HepG2 (cell line): Measurements from ENCODE around the gene HSD3B7. TPM values are rescaled to one million over a fixed set of nuclear protein-coding genes. Genes with fewer than 3 reads are reported as not detected.
A peak's percentile ranks its signal among the peaks of the same experiment; 100 is the strongest.

Source experiments
- GZF1 ChIP-seq: sonication (generic); formaldehyde crosslinking; IDR thresholded peaks from 2 replicates; pipeline ENCODE4 v1.5.1; 2020; ENCODE audit warnings: mild to moderate bottlenecking, missing genetic modification reagents
- MEIS2 ChIP-seq: sonication (generic); formaldehyde crosslinking; IDR thresholded peaks from 2 replicates; pipeline ENCODE4 v1.9.0; 2021; ENCODE audit warnings: mild to moderate bottlenecking, missing genetic modification reagents
- PTBP1 ChIP-seq: fragments of 200-400 bp; formaldehyde crosslinking; IDR thresholded peaks from 2 replicates; pipeline ENCODE4 v1.6.1; 2018; ENCODE audit warnings: low read length, low read depth; ENCODE audit not compliant: poor library complexity, severe bottlenecking
- SETDB1 ChIP-seq: sonication (generic); formaldehyde crosslinking; IDR thresholded peaks from 2 replicates; pipeline ENCODE4 v1.5.1; 2020; ENCODE audit warnings: missing genetic modification reagents, mild to moderate bottlenecking, borderline replicate concordance
- TBP ChIP-seq: sonication (generic); formaldehyde crosslinking; IDR thresholded peaks from 2 replicates; pipeline ENCODE4 v1.5.0; 2020; ENCODE audit warnings: missing genetic modification reagents
- TP53 ChIP-seq: sonication (generic); formaldehyde crosslinking; conservative IDR thresholded peaks from 2 replicates; pipeline ENCODE4 v1.4.0; 2020; ENCODE audit warnings: missing genetic modification reagents
- ZNF138 ChIP-seq: sonication (generic); formaldehyde crosslinking; IDR thresholded peaks from 2 replicates; pipeline ENCODE4 v1.5.0; 2020; ENCODE audit warnings: mild to moderate bottlenecking, low read depth, missing genetic modification reagents
- ZNF160 ChIP-seq: sonication (generic); formaldehyde crosslinking; IDR thresholded peaks from 2 replicates; pipeline ENCODE4 v1.8.0; 2022; ENCODE audit warnings: mild to moderate bottlenecking, inconsistent platforms, missing genetic modification reagents
- ZNF644 ChIP-seq: IDR thresholded peaks from 2 replicates; pipeline ENCODE4 v1.6.1; 2016; ENCODE audit warnings: low read depth
- polyA plus RNA-seq, 8 experiments: library from polyadenylated mRNA; depleted of rRNA in 3 of 8; stranded (reverse) in 7 of 8; unstranded in 1 of 8; fragments of >200 nt; fragmentation: Illumina TruSeq in 4 of 8; extraction: Trizol in 4 of 8; gene quantifications; 2 replicates each; pipeline versions ENCODE4 v1.2.1 to v1.2.3, GENCODE V29; 2011 to 2016; ENCODE audit warnings: low read depth in 4 of 8, missing spikeins in 1 of 8, mixed read lengths in 1 of 8; ENCODE audit not compliant: insufficient read depth in 1 of 8
- total RNA-seq, 5 experiments: library from RNA; depleted of rRNA; stranded (reverse); fragments of >200 nt; fragmentation: Illumina TruSeq; extraction: Trizol; gene quantifications; 2 replicates each; pipeline ENCODE4 v1.2.3, GENCODE V29; 2016; ENCODE audit warnings: low read depth in 1 of 5
- TF ChIP-seq, protein P1 (sequence below): sonication (generic); formaldehyde crosslinking; IDR thresholded peaks from 2 replicates; pipeline ENCODE4 v1.5.0; 2020; ENCODE audit warnings: mild to moderate bottlenecking, missing genetic modification reagents, borderline replicate concordance
- TF ChIP-seq, protein P2 (sequence below), 2 experiments: fragments of 450-650 bp in 1 of 2; sonication (generic) in 1 of 2; formaldehyde crosslinking in 1 of 2; IDR thresholded peaks; 2 replicates each; pipeline versions ENCODE4 v1.6.1 to v1.8.0; 2016 to 2022; ENCODE audit warnings: antibody characterized with exemption in 1 of 2, mild to moderate bottlenecking in 1 of 2, missing genetic modification reagents in 1 of 2
- TF ChIP-seq, protein P3 (sequence below): sonication (generic); formaldehyde crosslinking; IDR thresholded peaks from 2 replicates; pipeline ENCODE4 v1.8.0; 2022; ENCODE audit warnings: missing genetic modification reagents, mild to moderate bottlenecking, inconsistent platforms, borderline replicate concordance

HSD3B7 gene
- total and polyA plus RNA-seq, 2 of the 13 experiments (the other 11 are each of a cell fraction or from before 2014, with no cell fraction given) = 32.9 to 69.7 TPM

DNA sequence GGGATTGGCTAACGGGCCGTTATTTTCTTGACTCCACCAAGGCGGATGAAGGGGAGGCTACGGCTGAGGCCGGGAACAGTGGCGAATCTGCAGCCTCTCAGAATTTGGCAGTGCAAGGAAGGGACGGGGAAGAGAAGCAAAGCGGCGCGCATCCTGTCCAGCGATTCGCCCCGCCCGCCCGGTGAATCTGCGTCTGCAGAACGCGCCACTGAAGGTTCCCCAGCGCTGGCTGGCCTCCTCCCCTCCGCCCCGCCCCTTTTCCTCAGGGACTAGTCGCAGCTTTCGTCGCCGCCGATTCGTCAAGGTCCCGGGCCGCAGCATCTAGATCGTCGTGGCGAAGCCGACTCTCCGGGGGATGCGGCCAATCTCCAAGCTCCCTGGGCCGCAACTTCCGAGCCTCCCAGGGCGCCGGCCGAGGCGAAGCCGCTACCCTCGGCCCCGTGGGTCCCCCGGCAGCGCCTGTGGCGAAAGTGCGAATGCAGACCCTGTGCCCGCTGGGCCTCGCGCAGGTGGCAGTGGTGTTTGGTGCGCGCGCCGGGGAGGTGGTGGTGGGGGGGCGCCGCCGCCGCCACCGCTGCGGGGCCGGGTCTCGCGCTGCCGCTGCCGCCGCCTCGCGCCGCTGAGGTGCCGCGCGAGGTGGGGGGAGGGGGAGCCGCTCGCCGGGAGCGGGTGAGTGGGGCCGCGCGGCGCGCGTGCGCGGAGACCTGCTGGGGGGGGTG, 27.4 kb upstream of the HSD3B7 start, which contains the start of gene SETD1A (continued):
- TF ChIP-seq ZNF138 (CRISPR knock-in tag) (0 out of 2 replicates have a peak, but pooled peaks have one; percentile 27), ZNF160 (CRISPR knock-in tag) (peak; percentile 18; the same call in 1 of the 2 replicates), TP53 (no peak), PTBP1 (no peak), GZF1 (CRISPR knock-in tag) (peak; percentile 66; the same call in 1 of the 2 replicates), MEIS2 (CRISPR knock-in tag) (peak; percentile 65), TBP (no peak), SETDB1 (CRISPR knock-in tag) (no peak), ZNF644 (CRISPR knock-in tag) (no peak)
- TF ChIP-seq, protein P1, sequence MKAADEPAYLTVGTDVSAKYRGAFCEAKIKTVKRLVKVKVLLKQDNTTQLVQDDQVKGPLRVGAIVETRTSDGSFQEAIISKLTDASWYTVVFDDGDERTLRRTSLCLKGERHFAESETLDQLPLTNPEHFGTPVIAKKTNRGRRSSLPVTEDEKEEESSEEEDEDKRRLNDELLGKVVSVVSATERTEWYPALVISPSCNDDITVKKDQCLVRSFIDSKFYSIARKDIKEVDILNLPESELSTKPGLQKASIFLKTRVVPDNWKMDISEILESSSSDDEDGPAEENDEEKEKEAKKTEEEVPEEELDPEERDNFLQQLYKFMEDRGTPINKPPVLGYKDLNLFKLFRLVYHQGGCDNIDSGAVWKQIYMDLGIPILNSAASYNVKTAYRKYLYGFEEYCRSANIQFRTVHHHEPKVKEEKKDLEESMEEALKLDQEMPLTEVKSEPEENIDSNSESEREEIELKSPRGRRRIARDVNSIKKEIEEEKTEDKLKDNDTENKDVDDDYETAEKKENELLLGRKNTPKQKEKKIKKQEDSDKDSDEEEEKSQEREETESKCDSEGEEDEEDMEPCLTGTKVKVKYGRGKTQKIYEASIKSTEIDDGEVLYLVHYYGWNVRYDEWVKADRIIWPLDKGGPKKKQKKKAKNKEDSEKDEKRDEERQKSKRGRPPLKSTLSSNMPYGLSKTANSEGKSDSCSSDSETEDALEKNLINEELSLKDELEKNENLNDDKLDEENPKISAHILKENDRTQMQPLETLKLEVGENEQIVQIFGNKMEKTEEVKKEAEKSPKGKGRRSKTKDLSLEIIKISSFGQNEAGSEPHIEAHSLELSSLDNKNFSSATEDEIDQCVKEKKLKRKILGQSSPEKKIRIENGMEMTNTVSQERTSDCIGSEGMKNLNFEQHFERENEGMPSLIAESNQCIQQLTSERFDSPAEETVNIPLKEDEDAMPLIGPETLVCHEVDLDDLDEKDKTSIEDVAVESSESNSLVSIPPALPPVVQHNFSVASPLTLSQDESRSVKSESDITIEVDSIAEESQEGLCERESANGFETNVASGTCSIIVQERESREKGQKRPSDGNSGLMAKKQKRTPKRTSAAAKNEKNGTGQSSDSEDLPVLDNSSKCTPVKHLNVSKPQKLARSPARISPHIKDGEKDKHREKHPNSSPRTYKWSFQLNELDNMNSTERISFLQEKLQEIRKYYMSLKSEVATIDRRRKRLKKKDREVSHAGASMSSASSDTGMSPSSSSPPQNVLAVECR (CRISPR knock-in tag) = peak; percentile 89
- TF ChIP-seq, protein P2, sequence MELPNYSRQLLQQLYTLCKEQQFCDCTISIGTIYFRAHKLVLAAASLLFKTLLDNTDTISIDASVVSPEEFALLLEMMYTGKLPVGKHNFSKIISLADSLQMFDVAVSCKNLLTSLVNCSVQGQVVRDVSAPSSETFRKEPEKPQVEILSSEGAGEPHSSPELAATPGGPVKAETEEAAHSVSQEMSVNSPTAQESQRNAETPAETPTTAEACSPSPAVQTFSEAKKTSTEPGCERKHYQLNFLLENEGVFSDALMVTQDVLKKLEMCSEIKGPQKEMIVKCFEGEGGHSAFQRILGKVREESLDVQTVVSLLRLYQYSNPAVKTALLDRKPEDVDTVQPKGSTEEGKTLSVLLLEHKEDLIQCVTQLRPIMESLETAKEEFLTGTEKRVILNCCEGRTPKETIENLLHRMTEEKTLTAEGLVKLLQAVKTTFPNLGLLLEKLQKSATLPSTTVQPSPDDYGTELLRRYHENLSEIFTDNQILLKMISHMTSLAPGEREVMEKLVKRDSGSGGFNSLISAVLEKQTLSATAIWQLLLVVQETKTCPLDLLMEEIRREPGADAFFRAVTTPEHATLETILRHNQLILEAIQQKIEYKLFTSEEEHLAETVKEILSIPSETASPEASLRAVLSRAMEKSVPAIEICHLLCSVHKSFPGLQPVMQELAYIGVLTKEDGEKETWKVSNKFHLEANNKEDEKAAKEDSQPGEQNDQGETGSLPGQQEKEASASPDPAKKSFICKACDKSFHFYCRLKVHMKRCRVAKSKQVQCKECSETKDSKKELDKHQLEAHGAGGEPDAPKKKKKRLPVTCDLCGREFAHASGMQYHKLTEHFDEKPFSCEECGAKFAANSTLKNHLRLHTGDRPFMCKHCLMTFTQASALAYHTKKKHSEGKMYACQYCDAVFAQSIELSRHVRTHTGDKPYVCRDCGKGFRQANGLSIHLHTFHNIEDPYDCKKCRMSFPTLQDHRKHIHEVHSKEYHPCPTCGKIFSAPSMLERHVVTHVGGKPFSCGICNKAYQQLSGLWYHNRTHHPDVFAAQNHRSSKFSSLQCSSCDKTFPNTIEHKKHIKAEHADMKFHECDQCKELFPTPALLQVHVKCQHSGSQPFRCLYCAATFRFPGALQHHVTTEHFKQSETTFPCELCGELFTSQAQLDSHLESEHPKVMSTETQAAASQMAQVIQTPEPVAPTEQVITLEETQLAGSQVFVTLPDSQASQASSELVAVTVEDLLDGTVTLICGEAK (IDR thresholded peaks at IDR 0.05) = no peak
- TF ChIP-seq, protein P2 (CRISPR knock-in tag; IDR thresholded peaks at IDR 0.05) = peak; percentile 60; the same call in 1 of the 2 replicates
- TF ChIP-seq, protein P3, sequence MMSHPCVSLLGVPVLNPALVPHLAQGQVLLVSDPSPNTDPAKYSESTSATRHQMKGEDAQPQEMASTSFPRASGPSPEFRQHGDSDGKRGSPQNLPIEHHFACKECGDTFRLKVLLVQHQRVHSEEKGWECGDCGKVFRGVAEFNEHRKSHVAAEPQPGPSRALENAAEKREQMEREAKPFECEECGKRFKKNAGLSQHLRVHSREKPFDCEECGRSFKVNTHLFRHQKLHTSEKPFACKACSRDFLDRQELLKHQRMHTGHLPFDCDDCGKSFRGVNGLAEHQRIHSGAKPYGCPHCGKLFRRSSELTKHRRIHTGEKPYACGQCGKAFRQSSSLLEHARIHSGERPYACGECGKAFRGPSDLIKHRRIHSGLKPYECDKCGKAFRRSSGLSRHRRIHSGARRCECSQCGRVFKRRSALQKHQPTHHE (CRISPR knock-in tag) = peak; percentile 68; the same call in 1 of the 2 replicates
